Left ventricle myocardium superior (tissue), 1 donor: Measurements from ENCODE around the gene MND1. TPM values are rescaled to one million over a fixed set of nuclear protein-coding genes. Genes with fewer than 3 reads are reported as not detected.
"Not testable (repeated sequence)": the region's sequence is repeated elsewhere in the genome, so short reads cannot be mapped to it uniquely, and the experiment has no call there.

Source experiments
- ATAC-seq: fragments of 200-7000 bp; cut with Tn5 transposase; one replicate; pipeline ENCODE4 v1.9.1; 2020; ENCODE audit warnings: mild to moderate bottlenecking, moderate library complexity
- DNase-seq: peaks from one replicate; pipeline ENCODE4 v3.0.0-alpha.2; 2020
- intact Hi-C: fragments of 100-400 bp; cut with micrococcal nuclease; formaldehyde crosslinking; loops from one replicate; pipeline ENCODE4 v1.11.0; 2022
- total RNA-seq: library from RNA; stranded (reverse); fragmentation: NEBNext Ultra II Directional; extraction: Animal tissue kit (Norgen Biotek cat#: 25700); gene quantifications from one replicate; pipeline ENCODE4 v1.2.1, GENCODE V29; 2021
- donor health status: DM: no; HTN: yes; CAD: no; lungs with severe emphysema.

MND1 gene
- total RNA-seq, 1 donor from 2014 or later: not detected

GRCh38 chr4:153393397-153393796 is 48.9 kb downstream of the MND1 start:
- ATAC-seq: no peak
- DNase-seq: no peak
- intact Hi-C loops: no loop called here

- ATAC-seq (no peak), DNase-seq (no peak)
- intact Hi-C loops: no loop called here
Observed at GRCh38 chr4:153394945-153395344, 50.5 kb downstream of the MND1 start.

- no peak for DNase-seq
- intact Hi-C loops: no loop called here
- ATAC-seq: no peak
Observed at GRCh38 chr4:153398713-153399112, 54.2 kb downstream of the MND1 start.

GRCh38 chr4:153399358-153399757 is 54.9 kb downstream of the MND1 start:
- intact Hi-C loops: no loop called here
- DNase-seq: no peak
- ATAC-seq: no peak

- DNase-seq: no peak
- ATAC-seq: no peak
- intact Hi-C loops: no loop called here
Observed at GRCh38 chr4:153401501-153401900, 57.0 kb downstream of the MND1 start.

- intact Hi-C loops: no loop called here
- DNase-seq (no peak), ATAC-seq (no peak)
Observed at GRCh38 chr4:153402366-153402765, 57.9 kb downstream of the MND1 start.

- ATAC-seq (no peak), DNase-seq (no peak)
- intact Hi-C loops: no loop called here
Observed at GRCh38 chr4:153403726-153404125, 59.2 kb downstream of the MND1 start.

GRCh38 chr4:153407906-153408305 is 63.4 kb downstream of the MND1 start:
- DNase-seq (no peak), ATAC-seq (no peak)
- intact Hi-C loops: no loop called here

GRCh38 chr4:153408932-153409331 is 64.4 kb downstream of the MND1 start:
- no peak for ATAC-seq
- intact Hi-C loops: no loop called here
- no peak for DNase-seq

GRCh38 chr4:153409412-153409811 is 64.9 kb downstream of the MND1 start:
- DNase-seq (no peak), ATAC-seq (no peak)
- intact Hi-C loops: no loop called here

GRCh38 chr4:153409924-153410501 is 65.5 kb downstream of the MND1 start:
- intact Hi-C loops: no loop called here
- ATAC-seq (no peak), DNase-seq (no peak)

- no peak for ATAC-seq
- DNase-seq: no peak
- intact Hi-C loops: no loop called here
Observed at GRCh38 chr4:153413842-153414241, 69.4 kb downstream of the MND1 start.

GRCh38 chr4:153416456-153416855 is 72.0 kb downstream of the MND1 start:
- intact Hi-C loops, ATAC-seq, DNase-seq: not testable (repeated sequence)

- intact Hi-C loops: no loop called here
- DNase-seq (no peak), ATAC-seq (no peak)
Observed at GRCh38 chr4:153418121-153418520, 73.6 kb downstream of the MND1 start.

- DNase-seq (no peak), ATAC-seq (no peak)
- intact Hi-C loops: no loop called here
Observed at GRCh38 chr4:153418558-153418957, 74.1 kb downstream of the MND1 start.

GRCh38 chr4:153419029-153419428 is 74.5 kb downstream of the MND1 start:
- no peak for DNase-seq
- intact Hi-C loops: no loop called here
- no peak for ATAC-seq

- intact Hi-C loops: no loop called here
- no peak for ATAC-seq
- DNase-seq: no peak
Observed at GRCh38 chr4:153419673-153420278, 75.3 kb downstream of the MND1 start.

GRCh38 chr4:153420361-153420760 is 75.9 kb downstream of the MND1 start:
- no peak for DNase-seq
- no peak for ATAC-seq
- intact Hi-C loops: no loop called here

GRCh38 chr4:153421941-153422340 is 77.5 kb downstream of the MND1 start:
- DNase-seq (no peak), ATAC-seq (no peak)
- intact Hi-C loops: no loop called here

- intact Hi-C loops: no loop called here
- ATAC-seq (no peak), DNase-seq (no peak)
Observed at GRCh38 chr4:153426207-153426885, 81.9 kb downstream of the MND1 start.
